Pancreas (tissue), 10 donors: ENCODE results near the gene HDAC10. TPM values are rescaled to one million over a fixed set of nuclear protein-coding genes. Genes with fewer than 3 reads are reported as not detected.
"Not testable (repeated sequence)": the region's sequence is repeated elsewhere in the genome, so short reads cannot be mapped to it uniquely, and the experiment has no call there.

Source experiments
- ATAC-seq, 4 donors: fragments of 200-7000 bp; cut with Tn5 transposase; one replicate each; pipeline versions ENCODE4 v1.8.0 to v1.9.1; 2020; ENCODE audit warnings: mild to moderate bottlenecking in 4 of 4, moderate library complexity in 4 of 4
- DNase-seq, 6 donors: peaks; one replicate each; pipeline ENCODE4 v3.0.0-alpha.2; 2020
- FAIRE-seq: peaks from 2 replicates; lab custom pipeline; 2012; peaks lifted over from hg19 to GRCh38; lab: Jason Lieb, UNC
- H3K27ac ChIP-seq, 4 donors: fragments of 200-600 bp; sonication (generic); 1 replicate in 3 of 4; 2 replicates in 1 of 4; pipeline versions ENCODE4 v1.5.0 to v1.8.0; 2020
- H3K27me3 ChIP-seq, 4 donors: fragments of 200-600 bp; one replicate each; pipeline ENCODE4 v1.8.0; 2021
- H3K36me3 ChIP-seq, 3 donors: fragments of 200-600 bp; sonication (generic) in 1 of 3; one replicate each; pipeline versions ENCODE4 v1.5.0 to v1.8.0; 2020 to 2021
- H3K4me1 ChIP-seq, 3 donors: fragments of 200-600 bp; one replicate each; pipeline ENCODE4 v1.8.0; 2021
- H3K4me3 ChIP-seq, 4 donors: fragments of 200-600 bp; sonication (generic) in 2 of 4; one replicate each; pipeline versions ENCODE4 v1.5.0 to v1.8.0; 2020 to 2021
- H3K9me3 ChIP-seq, 4 donors: fragments of 200-600 bp; one replicate each; pipeline ENCODE4 v1.8.0; 2021
- CTCF ChIP-seq, 4 donors: fragments of 200-600 bp; sonication (generic) in 3 of 4; IDR thresholded peaks; one replicate each; pipeline versions ENCODE4 v1.5.0 to v1.8.0; 2021; ENCODE audit warnings: antibody characterized with exemption in 4 of 4
- WGBS, 2 donors: extraction: QIAGEN DNeasy Blood & Tissue Kit; methylation state at CpG; one replicate each; pipeline ENCODE4 v1.1.7; 2013; 5-methylcytosine and 5-hydroxymethylcytosine counted together
- intact Hi-C, 3 donors: fragments of 100-400 bp; cut with DNase I; formaldehyde crosslinking; loops; one replicate each; pipeline versions ENCODE4 v1.11.1 to v1.14.2; 2022
- polyA plus RNA-seq, 2 donors: library from polyadenylated mRNA; stranded (reverse); fragments of 200-250 nt; gene quantifications; one replicate each; pipeline ENCODE4 v1.2.3, GENCODE V29; 2013
- total RNA-seq, 6 donors: library from RNA; stranded (reverse); fragmentation: NEBNext Ultra II Directional in 4 of 6; extraction: Animal tissue kit (Norgen Biotek cat#: 25700) in 4 of 6; gene quantifications; one replicate each; pipeline versions ENCODE4 v1.2.1 to v1.2.4, GENCODE V29; 2021 to 2023
- donor health status: healthy with polysubstance abuse.
- donor health status: DM: no; HTN: no; CAD: no; lungs with moderate emphysema.
- donor health status: DM: no; HTN: no; CAD: no.
- donor health status: control.
- donor health status: control.
- donor health status: Bipolar disorder and iron deficiency.
- donor health status: DM: yes; HTN: yes; CAD: no.
- donor health status: DM: no; HTN: no; CAD: no.
- donor health status: DM: no; HTN: no; CAD: no.
- donor health status: DM: yes; HTN: yes; CAD: no.

The HDAC10 gene
- total and polyA plus RNA-seq, 8 donors = 17.0 to 78.3 (median 21.8) TPM

DNA sequence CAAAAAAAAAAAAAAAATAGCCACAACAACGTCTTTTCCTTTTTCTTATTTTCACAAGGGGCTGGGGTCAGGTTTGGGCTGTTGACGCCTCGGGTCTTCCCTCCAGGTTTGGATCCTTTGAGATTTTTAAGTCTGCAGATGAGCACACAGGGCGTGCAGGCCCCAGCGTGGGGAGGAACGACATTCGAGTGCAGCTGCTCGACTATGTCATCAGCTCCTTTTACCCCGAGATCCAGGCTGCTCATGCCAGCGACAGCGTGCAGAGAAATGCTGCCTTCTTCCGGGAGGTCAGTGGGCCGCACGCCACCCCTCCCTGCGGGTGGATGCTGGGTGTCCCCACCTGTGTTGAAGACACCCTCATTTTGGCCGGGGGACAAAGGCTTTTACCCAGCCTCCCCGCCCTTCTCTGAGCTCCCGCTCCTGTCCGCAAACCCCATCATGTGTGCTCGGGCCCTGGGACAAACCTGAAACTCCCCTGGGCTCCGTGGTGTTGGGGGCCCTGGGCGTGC lies 42.6 kb downstream of the HDAC10 start:
- Histone ChIP-seq H3K4me1 (no peaks in the 10 kb centered on the region), H3K36me3 (peaks cover 0 to 33% (median 4%) of the 10 kb centered on the region in 3 donors), H3K27ac (no peak overlapping the region), H3K9me3 (no peaks in the 10 kb centered on the region), H3K27me3 (no peaks in the 10 kb centered on the region), H3K4me3 (no peak overlapping the region)
- no peak for FAIRE-seq
- no peak for ATAC-seq
- 87 to 90% methylated on average over 22 of the region's 22 CpGs for WGBS, 2 donors
- intact Hi-C loops = no loop called here
- TF ChIP-seq CTCF (IDR thresholded peaks at IDR 0.05) = no peak
- peak in 2 of 6 donors; percentile 26 to 67 for DNase-seq

- H3K36me3 ChIP-seq = peaks cover 0 to 27% (median 0%) of the 10 kb centered on the region in 3 donors
- no peak for ATAC-seq
- H3K27me3 ChIP-seq = no peaks in the 10 kb centered on the region
- DNase-seq = peak in 3 of 6 donors; percentile 22 to 62 (median 54)
- intact Hi-C loops = no loop called here
- no peak overlapping the region for H3K4me3 ChIP-seq
- 75 to 86% methylated on average over 23 of the region's 23 CpGs for WGBS, 2 donors
- no peak for FAIRE-seq
- peaks cover 0 to 2% (median 2%) of the 10 kb centered on the region in 3 donors for H3K4me1 ChIP-seq
- no peak for TF ChIP-seq CTCF (IDR thresholded peaks at IDR 0.05)
- H3K27ac ChIP-seq = no peak overlapping the region
- H3K9me3 ChIP-seq = no peaks in the 10 kb centered on the region
Measured at GRCh38 chr22:50207383-50208140, 43.5 kb downstream of the HDAC10 start.

GRCh38 chr22:50206599-50206998 lies 44.5 kb downstream of the HDAC10 start:
- no peak for FAIRE-seq
- Histone ChIP-seq H3K36me3 (peaks cover 0 to 22% (median 0%) of the 10 kb centered on the region in 3 donors), H3K27ac (no peak overlapping the region), H3K9me3 (no peaks in the 10 kb centered on the region), H3K27me3 (no peaks in the 10 kb centered on the region), H3K4me3 (no peak overlapping the region), H3K4me1 (peaks cover 0 to 7% (median 6%) of the 10 kb centered on the region in 3 donors)
- TF ChIP-seq CTCF (IDR thresholded peaks at IDR 0.05) = peak in 2 of 4 donors; percentile 14 to 21
- intact Hi-C loops = no loop called here
- WGBS, 2 donors = 53 to 59% methylated on average over 10 of the region's 10 CpGs
- peak in 1 of 4 donors; percentile 11 for ATAC-seq
- DNase-seq = peak in 3 of 6 donors; percentile 40 to 71 (median 59)

- no peak overlapping the region for H3K4me3 ChIP-seq
- H3K9me3 ChIP-seq = no peaks in the 10 kb centered on the region
- FAIRE-seq = no peak
- H3K36me3 ChIP-seq = peaks cover 0 to 16% (median 0%) of the 10 kb centered on the region in 3 donors
- no peak for ATAC-seq
- H3K27me3 ChIP-seq = no peaks in the 10 kb centered on the region
- no peak overlapping the region for H3K27ac ChIP-seq
- TF ChIP-seq CTCF (IDR thresholded peaks at IDR 0.05) = no peak
- 91 to 93% methylated on average over 45 of the region's 45 CpGs for WGBS, 2 donors
- DNase-seq = peak in 3 of 6 donors; percentile 37 to 58 (median 53)
- intact Hi-C loops = no loop called here
- peaks cover 0 to 7% (median 6%) of the 10 kb centered on the region in 3 donors for H3K4me1 ChIP-seq
Measured at GRCh38 chr22:50205781-50206569, 45.1 kb downstream of the HDAC10 start.

- intact Hi-C loops, H3K4me1 ChIP-seq, H3K27ac ChIP-seq, H3K27me3 ChIP-seq, ATAC-seq, FAIRE-seq, H3K36me3 ChIP-seq, H3K4me3 ChIP-seq, H3K9me3 ChIP-seq: not testable (repeated sequence)
- 90 to 91% methylated on average over 9 of the region's 9 CpGs for WGBS, 2 donors
- DNase-seq = peak in 1 of 6 donors; percentile 9
Measured at GRCh38 chr22:50204998-50205397, 46.1 kb downstream of the HDAC10 start.
